Small intestine (tissue), 7 donors: ENCODE results near the gene CD84. TPM values are rescaled to one million over a fixed set of nuclear protein-coding genes. Genes with fewer than 3 reads are reported as not detected.
A peak's percentile ranks its signal among the peaks of the same experiment; 100 is the strongest.
"Not testable (repeated sequence)": the region's sequence is repeated elsewhere in the genome, so short reads cannot be mapped to it uniquely, and the experiment has no call there.

Experiments used
- DNase-seq, 2 donors: peaks; one replicate each; pipeline versions ENCODE4 v3.0.0 to v3.0.0-alpha.2; 2013
- FAIRE-seq: peaks from 2 replicates; lab custom pipeline; 2012; peaks lifted over from hg19 to GRCh38; lab: Jason Lieb, UNC
- H3K27ac ChIP-seq, 3 donors: one replicate each; pipeline ENCODE4 v1.5.1; 2013; ENCODE audit warnings: low read length in 2 of 3, mild to moderate bottlenecking in 2 of 3, control low read depth in 1 of 3, inconsistent platforms in 1 of 3, low read depth in 1 of 3, moderate library complexity in 1 of 3
- H3K27me3 ChIP-seq, 3 donors: one replicate each; pipeline ENCODE4 v1.6.1; 2013; ENCODE audit warnings: low read length in 3 of 3, inconsistent platforms in 1 of 3; ENCODE audit not compliant: control insufficient read depth in 3 of 3, insufficient read depth in 3 of 3
- H3K36me3 ChIP-seq, 3 donors: one replicate each; pipeline ENCODE4 v1.6.1; 2013; ENCODE audit warnings: low read length in 3 of 3, inconsistent platforms in 1 of 3, low read depth in 1 of 3, mild to moderate bottlenecking in 1 of 3, moderate library complexity in 1 of 3; ENCODE audit not compliant: control insufficient read depth in 3 of 3, insufficient read depth in 2 of 3
- H3K4me1 ChIP-seq, 3 donors: one replicate each; pipeline ENCODE4 v1.6.1; 2013; ENCODE audit warnings: low read length in 2 of 3, inconsistent platforms in 1 of 3, low read depth in 1 of 3, mild to moderate bottlenecking in 1 of 3, moderate library complexity in 1 of 3; ENCODE audit not compliant: control insufficient read depth in 3 of 3, insufficient read depth in 2 of 3
- H3K4me3 ChIP-seq, 3 donors: one replicate each; pipeline ENCODE4 v1.5.1; 2013; ENCODE audit warnings: low read length in 3 of 3, control low read depth in 1 of 3, inconsistent platforms in 1 of 3, low read depth in 1 of 3, mild to moderate bottlenecking in 1 of 3, moderate library complexity in 1 of 3
- H3K9me3 ChIP-seq, 2 donors: one replicate each; pipeline ENCODE4 v1.6.1; 2013; ENCODE audit warnings: low read depth in 1 of 2, low read length in 1 of 2; ENCODE audit not compliant: control insufficient read depth in 2 of 2, insufficient read depth in 1 of 2
- WGBS, 3 donors: extraction: QIAGEN DNeasy Blood & Tissue Kit; methylation state at CpG; one replicate each; pipeline ENCODE4 v1.1.7; 2013; 5-methylcytosine and 5-hydroxymethylcytosine counted together
- polyA plus RNA-seq, 4 donors: library from polyadenylated mRNA; stranded (reverse) in 3 of 4; unstranded in 1 of 4; fragments of 200-250 nt in 3 of 4; fragments of 120-200 nt in 1 of 4; gene quantifications; one replicate each; pipeline versions ENCODE4 v1.2.1 to v1.2.3, GENCODE V29; 2013
- donor health status: healthy with polysubstance abuse.
- donor health status: control.
- donor health status: control.
- donor health status: Bipolar disorder and iron deficiency.
- donor health status: healthy.

CD84 gene
- polyA plus RNA-seq, 4 donors, result 0.22 to 1.5 (median 0.60) TPM

- H3K4me1 ChIP-seq, H3K27me3 ChIP-seq, H3K36me3 ChIP-seq, H3K27ac ChIP-seq, FAIRE-seq, DNase-seq, H3K4me3 ChIP-seq: not testable (repeated sequence)
- H3K9me3 ChIP-seq, result peaks cover 0 to 27% of the 10 kb centered on the region in 2 donors
- 94 to 98% (median 95%) methylated on average over 27 to 29 of the region's 29 CpGs for WGBS, 3 donors
Measured at GRCh38 chr1:160531809-160532556, 47.3 kb downstream of the CD84 start.

- WGBS, 3 donors, result 75 to 93% (median 83%) methylated on average over 7 of the region's 7 CpGs
- not testable (repeated sequence) for DNase-seq, H3K27me3 ChIP-seq, H3K4me1 ChIP-seq, H3K27ac ChIP-seq, H3K36me3 ChIP-seq, FAIRE-seq, H3K4me3 ChIP-seq
- peaks cover 0 to 18% of the 10 kb centered on the region in 2 donors for H3K9me3 ChIP-seq
Measured at GRCh38 chr1:160529401-160529952, 49.8 kb downstream of the CD84 start.

- not testable (repeated sequence) for FAIRE-seq, H3K9me3 ChIP-seq, H3K27ac ChIP-seq, H3K4me1 ChIP-seq, H3K4me3 ChIP-seq, H3K36me3 ChIP-seq, DNase-seq, H3K27me3 ChIP-seq
- WGBS, 3 donors, result 84 to 92% (median 91%) methylated on average over 2 of the region's 2 CpGs
Measured at GRCh38 chr1:160523789-160524188, 55.5 kb downstream of the CD84 start.

- DNase-seq (peak in 1 of 2 donors; percentile 34), FAIRE-seq (no peak)
- Histone ChIP-seq H3K27me3 (no peaks in the 10 kb centered on the region), H3K36me3 (peaks cover 0 to 2% (median 0%) of the 10 kb centered on the region in 3 donors), H3K4me3 (peak within 1 kb of the TSS in 2 of 3 donors; percentile 27 to 32), H3K9me3 (no peaks in the 10 kb centered on the region), H3K27ac (peak within 1 kb of the TSS in 2 of 3 donors; percentile 50 to 90), H3K4me1 (no peaks in the 10 kb centered on the region)
- 50 to 60% (median 58%) methylated on average over 11 of the region's 11 CpGs for WGBS, 3 donors
Measured at GRCh38 chr1:160522622-160523345, 56.5 kb downstream of the CD84 start, which contains the start of gene SLAMF6. SLAMF6 (minus strand) TSS chr1:160523255; CDS start chr1:160523192, 63 bp downstream.

- 50 to 69% (median 56%) methylated on average over 3 of the region's 3 CpGs for WGBS, 3 donors
- FAIRE-seq (no peak), DNase-seq (no peak)
- Histone ChIP-seq H3K36me3 (peaks cover 0 to 2% (median 0%) of the 10 kb centered on the region in 3 donors), H3K27ac (peak overlapping the region in 1 of 3 donors; percentile 90), H3K4me3 (peak overlapping the region in 2 of 3 donors; percentile 27 to 32), H3K4me1 (no peaks in the 10 kb centered on the region), H3K27me3 (no peaks in the 10 kb centered on the region), H3K9me3 (no peaks in the 10 kb centered on the region)
Measured at GRCh38 chr1:160522136-160522535, 57.2 kb downstream of the CD84 start.

- 73 to 92% (median 81%) methylated on average over 2 of the region's 2 CpGs for WGBS, 3 donors
- no peak for FAIRE-seq
- Histone ChIP-seq H3K9me3 (no peaks in the 10 kb centered on the region), H3K27ac (peak overlapping the region in 1 of 3 donors; percentile 48), H3K27me3 (no peaks in the 10 kb centered on the region), H3K4me3 (peak overlapping the region in 1 of 3 donors; percentile 11), H3K36me3 (peaks cover 0 to 2% (median 0%) of the 10 kb centered on the region in 3 donors), H3K4me1 (no peaks in the 10 kb centered on the region)
- DNase-seq, result no peak
Measured at GRCh38 chr1:160521554-160521953, 57.7 kb downstream of the CD84 start.

- Histone ChIP-seq H3K27ac (peak overlapping the region in 2 of 3 donors; percentile 15 to 73), H3K27me3 (no peaks in the 10 kb centered on the region), H3K4me1 (no peaks in the 10 kb centered on the region), H3K36me3 (peaks cover 0 to 2% (median 0%) of the 10 kb centered on the region in 3 donors), H3K9me3 (no peaks in the 10 kb centered on the region), H3K4me3 (peak overlapping the region in 1 of 3 donors; percentile 17)
- no peak for FAIRE-seq
- no peak for DNase-seq
- 44 to 60% (median 56%) methylated on average over 3 of the region's 3 CpGs for WGBS, 3 donors
Measured at GRCh38 chr1:160520999-160521398, 58.3 kb downstream of the CD84 start.

GRCh38 chr1:160520582-160520981, 58.7 kb downstream of the CD84 start:
- Histone ChIP-seq H3K9me3 (no peaks in the 10 kb centered on the region), H3K27ac (peak overlapping the region in 2 of 3 donors; percentile 15 to 73), H3K4me3 (peak overlapping the region in 1 of 3 donors; percentile 13), H3K4me1 (no peaks in the 10 kb centered on the region), H3K27me3 (no peaks in the 10 kb centered on the region), H3K36me3 (peaks cover 0 to 2% (median 0%) of the 10 kb centered on the region in 3 donors)
- FAIRE-seq (no peak), DNase-seq (no peak)
- WGBS, 3 donors, result 34 to 47% (median 36%) methylated on average over 2 of the region's 2 CpGs
